ENCODE results near the gene NTMT2. TPM values are rescaled to one million over a fixed set of nuclear protein-coding genes. Genes with fewer than 3 reads are reported as not detected.

The NTMT2 gene
- not detected for total RNA-seq

GRCh38 chr1:170145770-170146676, at the start of gene NTMT2:
TSS of gene NTMT2 (plus strand) at chr1:170145959. CDS start at chr1:170146108, 149 bp downstream.

Small RNA genes lying within 50 kb of the gene (small RNA-seq; reads per million reads assigned to genes)
- 0 reads per million in 2 donors for gene MIR3119-2

Other genes starting within 250 kb of the NTMT2 start
- 10 to 100 TPM; 15.3 to 20.3 TPM for gene KIFAP3, start 71.3 kb upstream of the NTMT2 start, total RNA-seq